H9 (cell line): ENCODE data around the gene BBX. TPM values are rescaled to one million over a fixed set of nuclear protein-coding genes. Genes with fewer than 3 reads are reported as not detected.

ENCODE experiments used
- DNase-seq: peaks from one replicate; pipeline ENCODE4 v3.0.0-alpha.2; 2017
- H2AFZ ChIP-seq: one replicate; pipeline ENCODE4 v1.6.1; 2013; ENCODE audit warnings: mild to moderate bottlenecking, low read length, control low read depth, moderate library complexity
- H2AK5ac ChIP-seq: 2 replicates; pipeline ENCODE4 v1.6.1; 2013; ENCODE audit warnings: low read length, control low read depth, mixed read lengths; ENCODE audit not compliant: insufficient read length
- H2BK120ac ChIP-seq: one replicate; pipeline ENCODE4 v1.6.1; 2013; ENCODE audit warnings: low read depth, mild to moderate bottlenecking, low read length, control low read depth, inconsistent platforms; ENCODE audit not compliant: poor library complexity, severe bottlenecking
- H2BK12ac ChIP-seq: 2 replicates; pipeline ENCODE4 v1.6.1; 2013; ENCODE audit warnings: low read length, control low read depth, mixed read lengths, low read depth; ENCODE audit not compliant: insufficient read length
- H2BK15ac ChIP-seq: 2 replicates; pipeline ENCODE4 v1.6.1; 2013; ENCODE audit warnings: low read depth, low read length, control low read depth
- H2BK20ac ChIP-seq: one replicate; pipeline ENCODE4 v1.6.1; 2013; ENCODE audit warnings: low read depth, mild to moderate bottlenecking, low read length, control low read depth, inconsistent platforms; ENCODE audit not compliant: poor library complexity, severe bottlenecking
- H2BK5ac ChIP-seq: 2 replicates; pipeline ENCODE4 v1.6.1; 2013; ENCODE audit warnings: low read length, control low read depth, mixed read lengths; ENCODE audit not compliant: insufficient read length
- H3K14ac ChIP-seq: 2 replicates; pipeline ENCODE4 v1.6.1; 2013; ENCODE audit warnings: low read length, control low read depth; ENCODE audit not compliant: insufficient read depth
- H3K18ac ChIP-seq: 2 replicates; pipeline ENCODE4 v1.6.1; 2013; ENCODE audit warnings: low read depth, mild to moderate bottlenecking, mixed read lengths, low read length, control low read depth; ENCODE audit not compliant: insufficient read length
- H3K23ac ChIP-seq: 2 replicates; pipeline ENCODE4 v1.6.1; 2013; ENCODE audit warnings: low read length, control low read depth, mixed read lengths, low read depth; ENCODE audit not compliant: insufficient read length
- H3K23me2 ChIP-seq: 2 replicates; pipeline ENCODE4 v1.6.1; 2013; ENCODE audit warnings: low read depth, mild to moderate bottlenecking, mixed read lengths, low read length, control low read depth; ENCODE audit not compliant: insufficient read length, poor library complexity, severe bottlenecking
- H3K27ac ChIP-seq: 2 replicates; pipeline ENCODE4 v1.5.1; 2013; ENCODE audit warnings: low read length, control low read depth, mixed read lengths, low read depth; ENCODE audit not compliant: insufficient read length
- H3K27me3 ChIP-seq: 2 replicates; pipeline ENCODE4 v1.6.1; 2013; ENCODE audit warnings: low read length, control low read depth, inconsistent platforms; ENCODE audit not compliant: insufficient read depth
- H3K4ac ChIP-seq: 2 replicates; pipeline ENCODE4 v1.6.1; 2013; ENCODE audit warnings: low read depth, mild to moderate bottlenecking, control low read depth, inconsistent platforms, low read length, moderate library complexity
- H3K4me1 ChIP-seq: 2 replicates; pipeline ENCODE4 v1.6.1; 2013; ENCODE audit warnings: low read length, control low read depth, inconsistent platforms; ENCODE audit not compliant: insufficient read depth
- H3K4me2 ChIP-seq: 2 replicates; pipeline ENCODE4 v1.6.1; 2013; ENCODE audit warnings: low read length, control low read depth, mixed read lengths; ENCODE audit not compliant: insufficient read length, insufficient read depth
- H3K56ac ChIP-seq: 2 replicates; pipeline ENCODE4 v1.6.1; 2013; ENCODE audit warnings: low read depth, mild to moderate bottlenecking, mixed read lengths, low read length, control low read depth; ENCODE audit not compliant: insufficient read length
- H3K79me1 ChIP-seq: 2 replicates; pipeline ENCODE4 v1.6.1; 2013; ENCODE audit warnings: low read depth, mild to moderate bottlenecking, moderate library complexity, low read length, control low read depth, inconsistent platforms; ENCODE audit not compliant: insufficient read depth, poor library complexity, severe bottlenecking
- H3K79me2 ChIP-seq: 2 replicates; pipeline ENCODE4 v1.6.1; 2013; ENCODE audit warnings: low read length, control low read depth, inconsistent platforms; ENCODE audit not compliant: insufficient read depth
- H3K9ac ChIP-seq: 2 replicates; pipeline ENCODE4 v1.6.1; 2013; ENCODE audit warnings: low read length, control low read depth, mixed read lengths; ENCODE audit not compliant: insufficient read length; ENCODE audit errors: extremely low read depth
- H3K9me3 ChIP-seq: one replicate; pipeline ENCODE4 v1.6.1; 2013; ENCODE audit warnings: low read depth, low read length, inconsistent platforms; ENCODE audit not compliant: control insufficient read depth
- H3T11ph ChIP-seq: one replicate; pipeline ENCODE4 v1.6.1; 2013; ENCODE audit warnings: mild to moderate bottlenecking, low read length, control low read depth, inconsistent platforms
- H4K20me1 ChIP-seq: one replicate; pipeline ENCODE4 v1.6.1; 2013; ENCODE audit not compliant: control insufficient read depth, insufficient read length, insufficient read depth
- H4K5ac ChIP-seq: 2 replicates; pipeline ENCODE4 v1.6.1; 2013; ENCODE audit warnings: low read depth, mild to moderate bottlenecking, mixed read lengths, low read length, control low read depth; ENCODE audit not compliant: insufficient read length
- H4K8ac ChIP-seq: replicated peaks from 2 replicates; pipeline ENCODE4 v1.6.1; 2013; ENCODE audit warnings: low read length, control low read depth, mixed read lengths, low read depth; ENCODE audit not compliant: insufficient read length
- H4K91ac ChIP-seq: 2 replicates; pipeline ENCODE4 v1.6.1; 2013; ENCODE audit warnings: low read depth, mild to moderate bottlenecking, moderate library complexity, mixed read lengths, low read length, control low read depth; ENCODE audit not compliant: insufficient read length
- H3K27ac Mint-ChIP-seq, 3 experiments: 2 replicates in 2 of 3; 3 replicates in 1 of 3; pipeline ENCODE4 v1.8.0; 2020 to 2021; ENCODE audit warnings: mixed read lengths in 3 of 3, mild to moderate bottlenecking in 1 of 3, moderate library complexity in 1 of 3
- H3K27me3 Mint-ChIP-seq: 2 replicates; pipeline ENCODE4 v1.8.0; 2021; ENCODE audit warnings: low read depth, mild to moderate bottlenecking, moderate library complexity, mixed read lengths
- H3K36me3 Mint-ChIP-seq, 3 experiments: 2 replicates in 2 of 3; 3 replicates in 1 of 3; pipeline ENCODE4 v1.8.0; 2020 to 2021; ENCODE audit warnings: low read depth in 3 of 3, mixed read lengths in 3 of 3; ENCODE audit not compliant: insufficient read depth in 1 of 3
- H3K4me1 Mint-ChIP-seq, 2 experiments: 2 replicates each; pipeline ENCODE4 v1.8.0; 2020; ENCODE audit warnings: mixed read lengths in 2 of 2
- H3K4me3 Mint-ChIP-seq, 2 experiments: 2 replicates in 1 of 2; 3 replicates in 1 of 2; pipeline ENCODE4 v1.8.0; 2020 to 2021; ENCODE audit warnings: mild to moderate bottlenecking in 2 of 2, mixed read lengths in 2 of 2, moderate library complexity in 1 of 2
- H3K9me3 Mint-ChIP-seq, 2 experiments: 2 replicates in 1 of 2; 3 replicates in 1 of 2; pipeline ENCODE4 v1.8.0; 2020; ENCODE audit warnings: mild to moderate bottlenecking in 2 of 2, mixed read lengths in 2 of 2, moderate library complexity in 1 of 2
- CTCF ChIP-seq: fragments of 200-600 bp; sonication (generic); conservative IDR thresholded peaks from 3 replicates; pipeline ENCODE4 v1.8.0; 2021; ENCODE audit warnings: antibody characterized with exemption, mild to moderate bottlenecking
- WGBS: extraction: QIAGEN DNeasy Blood & Tissue Kit; methylation state at CpG from one replicate; pipeline ENCODE4 v1.1.7; 2013; ENCODE audit warnings: missing lambda C conversion rate, low lambda C conversion rate, mixed read lengths; ENCODE audit not compliant: insufficient read length; ENCODE audit errors: extremely low coverage; 5-methylcytosine and 5-hydroxymethylcytosine counted together
- total RNA-seq: library from RNA; stranded (reverse); gene quantifications from 2 replicates; pipeline ENCODE4 v1.2.1, GENCODE V29; 2021

BBX gene
- total RNA-seq, 1 experiment from 2014 or later: 34.8 TPM

DNA sequence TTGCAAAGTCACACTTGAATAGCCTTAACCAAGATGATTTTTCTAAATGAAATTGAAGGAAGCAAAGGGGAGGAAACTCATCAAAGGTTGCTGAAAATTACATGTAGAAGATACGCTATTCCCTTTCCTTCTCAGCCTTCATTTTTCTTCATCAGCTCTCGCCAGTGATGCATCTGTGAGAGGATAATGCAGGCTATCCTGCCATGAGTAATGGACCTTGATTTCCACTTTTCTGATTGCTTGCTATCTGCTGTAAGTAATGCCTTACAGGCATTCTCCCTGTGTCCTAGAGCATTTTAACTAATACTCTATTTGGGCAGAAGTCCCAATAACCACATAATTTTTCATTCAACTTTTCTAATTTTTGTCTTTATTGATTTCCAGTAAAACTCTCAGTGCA lies 162.6 kb downstream of the BBX start:
- Mint-ChIP-seq H3K36me3 (peaks cover 1 to 4% (median 2%) of the 10 kb centered on the region in 3 experiments; a peak in 3 of 7 replicates), H3K27ac (peak overlapping the region in 1 of 3 experiments; percentile 64; a peak in 1 of 7 replicates), H3K4me3 (no peak overlapping the region), H3K27me3 (no peaks in the 10 kb centered on the region), H3K4me1 (peaks cover 19 to 32% of the 10 kb centered on the region in 2 experiments), H3K9me3 (no peaks in the 10 kb centered on the region)
- H3K23ac ChIP-seq: no peak overlapping the region
- no peak for TF ChIP-seq CTCF
- no peaks in the 10 kb centered on the region for H3K27me3 ChIP-seq
- no peaks in the 10 kb centered on the region for H4K20me1 ChIP-seq
- no CpG with 5 or more reads among the region's 2 CpGs for WGBS
- no peak overlapping the region for H3K27ac ChIP-seq
- no peak overlapping the region for H2BK12ac ChIP-seq
- no peak overlapping the region for H2BK120ac ChIP-seq
- H3K79me2 ChIP-seq: no peaks in the 10 kb centered on the region
- no peak overlapping the region for H2BK5ac ChIP-seq
- H3K4ac ChIP-seq: no peak overlapping the region
- H3K9me3 ChIP-seq: no peaks in the 10 kb centered on the region
- no peak overlapping the region for H3K56ac ChIP-seq
- no peak overlapping the region for H3T11ph ChIP-seq
- no peaks in the 10 kb centered on the region for H3K23me2 ChIP-seq
- no peak overlapping the region for H2BK15ac ChIP-seq
- H4K91ac ChIP-seq: no peak overlapping the region
- H4K8ac ChIP-seq: no peak overlapping the region
- H3K9ac ChIP-seq: no peak overlapping the region
- H3K14ac ChIP-seq: no peak overlapping the region
- no peak overlapping the region for H4K5ac ChIP-seq
- no peak overlapping the region for H3K4me2 ChIP-seq
- no peak overlapping the region for H3K18ac ChIP-seq
- H2AK5ac ChIP-seq: no peak overlapping the region
- no peak for DNase-seq
- peaks cover 4% of the 10 kb centered on the region; the same call in 1 of the 2 replicates for H3K4me1 ChIP-seq
- H2BK20ac ChIP-seq: no peak overlapping the region
- H2AFZ ChIP-seq: no peak overlapping the region
- no peaks in the 10 kb centered on the region for H3K79me1 ChIP-seq
